Measurements from ENCODE around the gene PLEKHM3.
"Not testable (repeated sequence)": the region's sequence is repeated elsewhere in the genome, so short reads cannot be mapped to it uniquely, and the experiment has no call there.

PLEKHM3 gene

GRCh38 chr2:208037564-208038487, 12.5 kb upstream of the PLEKHM3 start:
- no peak for DNase-seq

- no peak for DNase-seq
Measured at GRCh38 chr2:208036357-208036756, 11.0 kb upstream of the PLEKHM3 start.

GRCh38 chr2:208034503-208035140, 9.3 kb upstream of the PLEKHM3 start:
- no peak for DNase-seq

DNA sequence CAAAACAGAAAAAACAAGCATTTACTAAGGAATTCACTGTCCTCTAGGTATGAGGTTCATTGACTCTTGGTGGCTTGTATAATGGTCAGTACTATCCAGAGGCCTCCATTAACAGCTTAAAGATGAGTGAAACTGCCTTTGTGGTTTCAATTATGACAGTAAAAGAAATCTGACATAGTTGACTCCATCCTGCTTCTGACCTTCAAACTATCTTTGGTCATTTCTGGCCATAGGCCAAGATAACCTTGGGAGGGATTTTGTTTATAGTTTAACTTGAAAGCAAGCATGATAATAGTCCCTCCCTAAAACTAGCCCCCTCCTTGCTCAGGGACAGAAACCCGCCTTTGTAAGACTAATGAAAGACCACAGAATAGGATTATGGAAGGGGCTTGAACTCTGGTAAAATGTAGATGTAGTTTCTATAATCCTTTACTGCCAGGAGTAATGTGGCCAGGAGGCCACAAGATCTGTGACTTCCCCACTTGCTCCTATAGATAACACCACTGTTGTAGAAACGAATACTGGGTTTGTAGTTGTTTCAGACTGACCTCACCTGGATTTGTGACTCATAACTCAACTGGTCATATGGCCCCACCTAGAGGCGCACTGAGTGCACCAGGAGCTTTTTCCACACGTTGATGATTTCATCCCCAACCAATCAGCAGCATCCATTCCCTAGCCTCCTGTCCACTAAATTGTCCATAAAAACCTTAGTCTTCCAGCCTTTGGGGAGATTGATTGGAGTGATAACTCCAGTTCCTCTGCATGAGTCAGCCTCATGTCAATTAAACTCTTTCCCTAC, 8.6 kb upstream of the PLEKHM3 start:
- peak; percentile 54 for DNase-seq

DNA sequence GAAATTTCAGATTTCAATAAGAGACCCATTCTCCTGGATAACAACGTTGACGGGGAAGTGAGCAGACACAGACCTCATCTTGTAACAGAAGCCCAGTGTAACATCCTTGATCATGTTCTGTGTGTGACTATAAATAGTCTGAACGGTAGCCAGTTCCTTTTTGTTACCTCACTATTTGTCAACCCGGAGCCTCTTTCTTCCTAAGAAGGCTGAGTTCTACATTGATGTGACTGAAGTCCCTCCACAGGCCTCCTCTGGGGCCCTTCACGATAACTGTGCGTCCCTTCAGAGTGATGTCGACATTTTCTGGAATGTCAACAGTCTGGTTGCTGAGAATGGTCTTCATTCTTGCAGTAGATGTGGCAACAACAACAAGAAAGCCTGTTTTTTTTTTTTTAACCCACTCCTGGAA, 6.3 kb upstream of the PLEKHM3 start:
- DNase-seq, result no peak

DNA sequence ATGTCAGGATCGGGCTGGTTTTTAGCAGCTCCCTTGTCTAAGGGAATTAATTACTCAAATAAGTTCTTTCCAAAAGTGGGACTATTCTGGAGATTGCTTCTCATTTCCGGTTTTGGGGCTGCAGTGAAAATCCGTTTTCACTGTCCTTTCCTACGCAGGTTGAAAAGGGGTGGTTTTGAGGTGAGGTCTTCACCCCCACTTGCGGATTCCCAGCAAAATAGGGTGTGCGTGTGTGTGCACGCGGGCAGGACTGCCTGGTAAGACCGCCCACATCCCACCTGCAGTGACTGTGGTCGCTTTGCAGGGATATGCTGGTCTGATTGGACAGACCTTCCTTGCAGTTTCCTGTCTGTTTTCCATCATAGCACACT, 472 bp upstream of the PLEKHM3 start:
- peak; percentile 55 for DNase-seq

DNA sequence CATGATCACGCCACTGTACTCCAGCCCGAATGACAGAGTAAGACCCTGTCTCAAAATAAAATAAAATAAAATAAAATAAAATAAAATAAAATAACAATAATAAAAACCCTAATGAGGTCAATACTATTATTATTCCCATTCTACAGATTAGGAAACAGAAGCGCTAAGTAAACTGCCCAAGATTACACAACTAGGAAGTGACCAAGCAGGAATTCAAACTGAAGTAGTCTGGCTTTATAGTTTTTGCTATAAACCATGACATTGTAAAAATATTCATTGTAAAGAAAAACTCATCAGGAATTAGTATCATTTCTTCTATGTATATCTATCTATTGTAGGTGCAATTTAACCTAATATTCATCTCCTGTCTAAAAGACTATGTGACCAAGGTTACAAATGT, 1.2 kb downstream of the PLEKHM3 start:
- no peak for DNase-seq

DNA sequence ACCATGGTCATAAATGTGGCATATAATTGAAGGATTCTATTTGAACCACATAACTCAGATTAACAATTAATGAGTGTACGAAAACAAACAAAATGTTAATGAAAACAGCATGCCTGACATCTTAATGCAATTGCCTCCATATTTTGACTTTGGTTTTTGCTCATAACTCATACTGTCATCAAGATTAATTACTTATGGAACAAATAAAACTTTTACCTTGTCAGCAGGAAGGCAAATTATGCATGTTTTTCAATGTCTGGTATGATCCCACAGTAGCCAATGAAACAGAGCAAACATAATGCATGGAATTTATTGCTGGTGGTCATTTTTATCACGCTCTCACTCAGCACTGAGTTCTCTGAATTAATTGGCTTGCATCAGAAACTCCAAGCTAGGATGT, 5.1 kb downstream of the PLEKHM3 start:
- no peak for DNase-seq

- not testable (repeated sequence) for DNase-seq
Measured at GRCh38 chr2:208018124-208018712, 7.1 kb downstream of the PLEKHM3 start.

DNA sequence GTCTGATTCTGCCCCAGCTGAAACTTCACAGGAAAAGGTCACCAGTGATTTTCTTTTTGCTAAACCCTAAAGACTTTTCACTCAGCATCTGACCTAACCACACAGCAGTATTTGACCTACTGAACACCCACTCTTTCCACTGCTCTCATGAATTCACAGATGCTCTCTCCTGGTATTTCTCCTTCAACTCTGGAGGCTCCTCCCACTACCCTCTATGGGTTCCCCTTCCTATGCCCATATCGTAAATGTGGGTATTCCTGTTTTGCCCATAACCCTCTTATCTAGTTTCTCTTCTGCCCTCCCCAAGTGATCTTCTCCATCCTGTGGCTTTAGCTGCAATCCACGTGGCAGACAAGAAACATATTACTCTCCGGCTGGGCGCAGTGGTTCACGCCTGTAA, 7.6 kb downstream of the PLEKHM3 start:
- DNase-seq, result no peak

GRCh38 chr2:208015475-208015874, 9.9 kb downstream of the PLEKHM3 start:
- no peak for DNase-seq

GRCh38 chr2:208013285-208014178, 11.8 kb downstream of the PLEKHM3 start:
- DNase-seq, result peak; percentile 11

DNA sequence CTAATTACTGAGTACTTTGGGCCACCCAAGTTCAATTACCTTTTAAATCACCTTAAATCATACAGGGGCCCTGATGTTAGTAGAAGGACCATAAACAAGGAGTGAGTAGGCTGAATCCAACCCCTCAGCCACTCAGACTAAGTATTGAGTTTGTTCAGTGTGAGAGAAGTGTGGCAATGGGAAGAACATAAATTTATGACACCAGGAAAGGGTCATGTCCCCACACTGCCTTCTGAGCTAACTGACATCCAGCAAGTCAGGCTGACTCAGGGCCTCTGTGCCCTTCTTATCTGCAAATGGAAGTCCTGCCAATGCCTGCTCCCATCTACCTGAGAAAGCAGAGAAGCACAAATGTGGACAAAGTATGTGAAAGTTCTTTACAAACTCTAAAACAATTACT, 12.9 kb downstream of the PLEKHM3 start:
- no peak for DNase-seq

- no peak for DNase-seq
Measured at GRCh38 chr2:208010506-208010905, 14.8 kb downstream of the PLEKHM3 start.

GRCh38 chr2:208006833-208007232, 18.5 kb downstream of the PLEKHM3 start:
- no peak for DNase-seq

DNA sequence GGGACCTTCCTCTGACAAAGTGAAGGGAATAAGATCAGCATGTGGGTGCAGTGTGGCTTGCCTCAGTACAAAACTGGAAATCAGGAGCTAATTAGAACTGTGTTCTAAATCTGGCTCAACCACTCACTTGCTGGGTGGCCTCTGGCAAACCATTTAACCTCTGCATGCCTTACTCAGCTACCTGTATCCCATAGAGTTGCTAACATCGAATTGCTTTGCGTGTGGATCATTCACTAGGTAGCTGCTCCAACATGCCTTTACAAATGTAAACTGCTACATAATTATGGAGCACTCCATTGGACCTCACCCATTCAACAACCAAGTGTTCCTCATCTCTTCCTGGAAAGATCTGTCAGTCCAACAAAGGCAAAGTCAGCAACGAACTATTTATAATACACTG, 19.0 kb downstream of the PLEKHM3 start:
- no peak for DNase-seq

DNA sequence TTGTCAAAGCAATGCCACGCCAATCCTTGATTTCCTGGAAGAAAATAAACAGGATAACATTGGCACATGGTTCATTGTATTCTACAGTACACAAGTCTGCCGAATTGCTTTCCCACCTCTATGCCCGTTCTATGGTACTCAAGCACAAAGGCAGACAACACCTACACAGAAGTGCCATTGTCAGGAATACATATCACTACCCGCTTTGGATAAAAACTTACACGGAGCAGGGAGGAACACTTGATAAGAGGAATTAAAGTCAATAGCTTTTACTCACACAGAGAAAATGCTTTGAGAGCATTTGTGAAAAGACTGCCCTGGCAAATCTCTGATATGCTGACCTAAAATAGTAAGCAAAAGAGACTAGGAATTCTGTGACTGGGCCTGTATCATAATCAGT, 23.4 kb downstream of the PLEKHM3 start:
- DNase-seq, result no peak

DNA sequence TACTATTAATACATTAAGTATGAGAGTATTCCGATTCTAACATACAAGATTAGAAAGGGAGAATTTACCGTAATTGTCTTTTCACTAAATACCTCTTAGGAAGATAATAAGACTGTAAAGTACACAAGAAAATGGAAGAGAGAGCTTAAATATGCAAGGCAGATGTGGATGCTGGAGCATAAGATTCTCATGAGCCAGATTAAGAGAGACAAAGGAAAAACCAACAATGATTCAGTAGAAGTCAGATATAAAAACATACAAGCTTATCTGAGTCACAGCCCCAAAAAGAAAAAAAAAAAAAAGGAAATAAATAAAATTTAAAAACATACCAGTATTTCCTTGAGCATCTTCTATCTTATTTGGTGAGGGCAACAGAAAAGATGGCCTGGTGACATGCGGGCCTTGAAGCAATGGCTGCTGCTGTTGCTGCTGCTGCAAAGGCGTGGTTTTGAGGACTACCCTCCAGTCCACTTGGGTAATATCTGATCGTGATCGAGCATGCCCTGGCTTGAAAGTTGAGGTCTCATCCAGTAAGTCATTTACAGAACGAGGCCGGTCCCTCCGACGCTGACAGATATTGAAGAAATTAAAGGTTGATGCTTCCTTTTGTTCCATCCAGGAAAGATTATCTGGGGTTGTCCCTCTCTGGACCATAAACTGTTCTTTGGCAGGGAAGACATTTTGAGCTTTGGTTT, 24.5 kb downstream of the PLEKHM3 start:
- DNase-seq, result no peak

DNA sequence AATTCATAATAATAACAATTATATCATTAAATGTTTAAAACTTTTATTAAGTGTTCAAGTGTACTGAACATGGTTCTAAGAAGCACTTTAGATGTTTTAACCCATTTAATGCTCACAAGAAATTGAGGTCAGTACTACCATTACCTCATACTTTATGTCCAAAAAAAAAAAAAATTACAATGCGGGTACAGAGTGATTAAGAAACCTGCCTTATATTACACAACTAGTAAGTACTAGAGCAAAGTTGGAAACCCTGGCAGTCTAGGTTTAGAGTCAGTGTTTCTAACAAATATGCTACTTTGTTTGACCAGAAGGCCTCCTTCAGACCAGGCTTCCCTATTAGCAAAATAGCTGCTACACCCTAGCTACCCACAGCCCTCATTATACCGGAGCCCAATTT, 28.5 kb downstream of the PLEKHM3 start:
- DNase-seq, result no peak

- no peak for DNase-seq
Measured at GRCh38 chr2:207995887-207996286, 29.4 kb downstream of the PLEKHM3 start.

DNA sequence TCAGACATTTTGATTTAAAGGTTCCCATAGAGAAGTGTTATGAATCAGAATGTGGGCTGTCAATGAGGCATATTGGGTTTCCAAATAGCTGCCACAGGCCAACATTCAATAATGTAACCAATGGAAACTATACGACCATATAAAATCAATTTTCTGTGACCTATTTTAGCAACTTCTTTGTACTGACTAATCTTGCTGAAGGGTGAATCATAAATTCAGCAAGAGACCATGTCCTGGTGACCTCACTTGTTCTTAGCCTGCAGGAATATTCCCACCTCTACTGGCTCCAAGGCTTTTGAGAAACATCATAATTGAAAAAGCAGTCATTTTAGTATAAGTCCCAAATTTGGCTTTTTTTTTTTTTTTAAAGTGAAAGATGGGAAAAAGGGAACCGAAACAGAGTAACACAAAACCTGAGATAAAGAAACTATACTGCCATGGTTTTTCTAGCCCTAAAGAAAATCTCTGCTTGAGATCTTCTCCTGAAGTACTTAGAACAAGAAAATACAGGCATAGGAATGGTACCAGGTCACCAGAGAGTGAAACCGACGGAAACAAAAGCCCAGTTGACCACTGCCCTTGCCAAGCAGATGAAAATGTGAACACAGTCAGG, 32.1 kb downstream of the PLEKHM3 start:
- no peak for DNase-seq
